ENCODE results near the gene PTTG1IP. TPM values are rescaled to one million over a fixed set of nuclear protein-coding genes. Genes with fewer than 3 reads are reported as not detected.

Gene PTTG1IP
- total and polyA plus RNA-seq, 10 of the 15 experiments (the other 5 are each of a cell fraction or from before 2014, with no cell fraction given): 2.4 to 56.4 (median 44.4) TPM

- TF ChIP-seq NR2C2 (IDR thresholded peaks at IDR 0.05; ENCODE audit: borderline replicate concordance, control insufficient read depth, insufficient read length, low read depth) (no peak), SRF (IDR thresholded peaks at IDR 0.05; ENCODE audit: low read depth in 2 of 2, low read length in 2 of 2) (peak in 1 of 2 experiments; percentile 11; a peak in 1 of 4 replicates), POLR2AphosphoS5 (IDR thresholded peaks at IDR 0.05; ENCODE audit: low read length) (peak; percentile 62; the same call in 1 of the 2 replicates), PAX5 (IDR thresholded peaks at IDR 0.05; ENCODE audit: borderline replicate concordance, low read depth, low read length) (peak; percentile 88), IKZF1 (conservative IDR thresholded peaks at IDR 0.05) (peak; percentile 97), TAF1 (IDR thresholded peaks at IDR 0.05; ENCODE audit: borderline replicate concordance, low read depth, low read length) (peak; percentile 72; the same call in 1 of the 2 replicates), KAT2A (conservative IDR thresholded peaks at IDR 0.05; ENCODE audit: control insufficient read depth, low read depth, low read length) (no peak), GATAD2B (conservative IDR thresholded peaks at IDR 0.05; ENCODE audit: low read depth) (peak; percentile 83), BACH1 (IDR thresholded peaks at IDR 0.05; ENCODE audit: borderline replicate concordance) (peak; percentile 91), NR2F1 (conservative IDR thresholded peaks at IDR 0.05) (peak; percentile 64; the same call in 1 of the 2 replicates), POLR2AphosphoS2 (IDR thresholded peaks at IDR 0.05; ENCODE audit: low read depth, low read length) (0 out of 2 replicates have a peak, but pooled peaks have one; percentile 55), RUNX3 (IDR thresholded peaks at IDR 0.05; ENCODE audit: low read length) (no peak), POU2F2 (IDR thresholded peaks at IDR 0.05; ENCODE audit: borderline replicate concordance, low read depth, low read length) (no peak), ZNF687 (IDR thresholded peaks at IDR 0.05) (peak; percentile 64), RB1 (IDR thresholded peaks at IDR 0.05; ENCODE audit: borderline replicate concordance) (0 out of 2 replicates have a peak, but pooled peaks have one; percentile 55), ZBTB40 (IDR thresholded peaks at IDR 0.05; ENCODE audit: borderline replicate concordance) (peak; percentile 62), RBBP5 (conservative IDR thresholded peaks at IDR 0.05) (no peak), CBX3 (IDR thresholded peaks at IDR 0.05; ENCODE audit: borderline replicate concordance, low read depth) (no peak), MXI1 (IDR thresholded peaks at IDR 0.05; ENCODE audit: low read depth, low read length) (peak; percentile 61; the same call in 1 of the 2 replicates), CHD2 (IDR thresholded peaks at IDR 0.05; ENCODE audit: borderline replicate concordance, low read depth, low read length) (0 out of 2 replicates have a peak, but pooled peaks have one; percentile 44), TCF12 (IDR thresholded peaks at IDR 0.05; ENCODE audit: low read depth, low read length) (0 out of 2 replicates have a peak, but pooled peaks have one; percentile 30), HCFC1 (IDR thresholded peaks at IDR 0.05; ENCODE audit: low read length) (peak; percentile 31; the same call in 1 of the 2 replicates), POLR2A (IDR thresholded peaks at IDR 0.05; ENCODE audit: low read depth, low read length) (peak; percentile 87)
Observed at GRCh38 chr21:44873356-44874239, at the start of gene PTTG1IP (continued).
